IMR-90 (cell line): ENCODE results near the gene TNRC18. TPM values are rescaled to one million over a fixed set of nuclear protein-coding genes. Genes with fewer than 3 reads are reported as not detected.

Source experiments
- ATAC-seq: fragments of 200-7000 bp; cut with Tn5 transposase; 2 replicates; pipeline ENCODE4 v1.9.1; 2020; ENCODE audit warnings: low read depth, mild to moderate bottlenecking, moderate library complexity
- BruUV-seq: library from RNA; stranded (reverse); fragments of 400-500 nt; replicated peaks from 2 replicates; lab custom pipeline; 2021; lab: Mats Ljungman, UMichigan
- CTCF ChIA-PET: fragments of 300-600 bp; formaldehyde crosslinking; extraction: SDS; loops from one replicate; lab custom pipeline; 2021; ENCODE audit warnings: antibody characterized with exemption; lab: Yijun Ruan, JAX
- POLR2A ChIA-PET: fragments of 300-600 bp; sonication (Branson Sonifier 250); formaldehyde crosslinking; loops from one replicate; lab custom pipeline; 2022; ENCODE audit warnings: antibody characterized with exemption; ENCODE audit not compliant: unreplicated experiment; lab: Charles Lee
- DNase-seq: peaks from one replicate; pipeline ENCODE4 v3.0.0; 2013
- H2AFZ ChIP-seq: replicated peaks from 2 replicates; pipeline ENCODE3; 2013; ENCODE audit warnings: low read length, mild to moderate bottlenecking; ENCODE audit not compliant: poor library complexity
- H2AK5ac ChIP-seq: 2 replicates; pipeline ENCODE4 v1.6.1; 2013; ENCODE audit warnings: low read depth, low read length, inconsistent platforms
- H2AK9ac ChIP-seq: replicated peaks from 2 replicates; pipeline ENCODE3; 2013; ENCODE audit warnings: mild to moderate bottlenecking, low read depth, low read length, moderate library complexity; ENCODE audit not compliant: poor library complexity
- H2BK120ac ChIP-seq: 2 replicates; pipeline ENCODE4 v1.6.1; 2013; ENCODE audit warnings: low read depth, low read length, inconsistent platforms
- H2BK15ac ChIP-seq: 3 replicates; pipeline ENCODE4 v1.6.1; 2013; ENCODE audit warnings: low read depth, low read length, inconsistent platforms
- H2BK20ac ChIP-seq: 2 replicates; pipeline ENCODE4 v1.6.1; 2013; ENCODE audit warnings: low read depth, mild to moderate bottlenecking, inconsistent platforms, low read length, moderate library complexity
- H2BK5ac ChIP-seq: 2 replicates; pipeline ENCODE4 v1.6.1; 2013; ENCODE audit warnings: mild to moderate bottlenecking, low read depth, low read length, inconsistent platforms; ENCODE audit not compliant: poor library complexity, severe bottlenecking
- H3K14ac ChIP-seq: replicated peaks from 2 replicates; pipeline ENCODE4 v1.6.1; 2013; ENCODE audit warnings: low read depth, low read length, inconsistent platforms
- H3K18ac ChIP-seq: 2 replicates; pipeline ENCODE4 v1.6.1; 2013; ENCODE audit warnings: low read depth, low read length, control low read depth
- H3K23ac ChIP-seq: 2 replicates; pipeline ENCODE4 v1.6.1; 2013; ENCODE audit warnings: low read depth, low read length, inconsistent platforms
- H3K27ac ChIP-seq: 2 replicates; pipeline ENCODE4 v1.5.1; 2013; ENCODE audit warnings: mild to moderate bottlenecking, control low read depth, low read length; ENCODE audit not compliant: insufficient read depth
- H3K27me3 ChIP-seq: 2 replicates; pipeline ENCODE4 v1.6.1; 2013; ENCODE audit warnings: low read length; ENCODE audit not compliant: control insufficient read depth, insufficient read depth
- H3K36me3 ChIP-seq: 2 replicates; pipeline ENCODE4 v1.6.1; 2013; ENCODE audit warnings: low read length, mixed read lengths; ENCODE audit not compliant: control insufficient read depth, insufficient read depth
- H3K4ac ChIP-seq: 2 replicates; pipeline ENCODE4 v1.6.1; 2013; ENCODE audit warnings: low read depth, low read length, inconsistent platforms
- H3K4me1 ChIP-seq: 2 replicates; pipeline ENCODE4 v1.6.1; 2013; ENCODE audit warnings: low read length, mixed read lengths; ENCODE audit not compliant: control insufficient read depth, insufficient read depth
- H3K4me2 ChIP-seq: 2 replicates; pipeline ENCODE4 v1.6.1; 2013; ENCODE audit warnings: low read depth, mild to moderate bottlenecking, control low read depth, low read length, moderate library complexity
- H3K4me3 ChIP-seq: 2 replicates; pipeline ENCODE4 v1.5.1; 2013; ENCODE audit warnings: low read depth, mild to moderate bottlenecking, control low read depth, low read length, moderate library complexity; ENCODE audit not compliant: insufficient read depth
- H3K56ac ChIP-seq: 2 replicates; pipeline ENCODE4 v1.6.1; 2013; ENCODE audit warnings: low read length, inconsistent platforms; ENCODE audit not compliant: insufficient read depth; ENCODE audit errors: extremely low read depth
- H3K79me1 ChIP-seq, 2 experiments: 2 replicates each; pipeline ENCODE4 v1.6.1; 2013; ENCODE audit warnings: low read length in 2 of 2, inconsistent platforms in 1 of 2, low read depth in 1 of 2
- H3K9ac ChIP-seq: 2 replicates; pipeline ENCODE4 v1.6.1; 2013; ENCODE audit warnings: low read depth, low read length, control low read depth
- H3K9me1 ChIP-seq: 2 replicates; pipeline ENCODE4 v1.6.1; 2013; ENCODE audit warnings: low read length, inconsistent platforms; ENCODE audit not compliant: insufficient read depth
- H3K9me3 ChIP-seq: 2 replicates; pipeline ENCODE4 v1.6.1; 2013; ENCODE audit warnings: low read length; ENCODE audit not compliant: control insufficient read depth, insufficient read depth
- H4K20me1 ChIP-seq: 2 replicates; pipeline ENCODE4 v1.6.1; 2013; ENCODE audit warnings: low read length, inconsistent platforms; ENCODE audit not compliant: insufficient read depth
- H4K5ac ChIP-seq: 2 replicates; pipeline ENCODE4 v1.6.1; 2013; ENCODE audit warnings: mild to moderate bottlenecking, low read depth, low read length, control low read depth
- H4K8ac ChIP-seq, 2 experiments: 2 replicates each; pipeline ENCODE4 v1.6.1; 2013; ENCODE audit warnings: low read depth in 2 of 2, low read length in 2 of 2, control low read depth in 1 of 2, inconsistent platforms in 1 of 2
- H4K91ac ChIP-seq: 2 replicates; pipeline ENCODE4 v1.6.1; 2013; ENCODE audit warnings: low read depth, low read length, inconsistent platforms; ENCODE audit not compliant: insufficient read depth
- BHLHE40 ChIP-seq: fragments of 150-350 bp; IDR thresholded peaks from 2 replicates; pipeline ENCODE4 v1.6.1; 2016; ENCODE audit warnings: mild to moderate bottlenecking, low read depth, low read length
- CEBPB ChIP-seq: IDR thresholded peaks from 2 replicates; pipeline ENCODE4 v1.6.1; 2012; ENCODE audit warnings: low read depth, low read length, improper control_type of control experiment
- CHD1 ChIP-seq: IDR thresholded peaks from 2 replicates; pipeline ENCODE4 v1.6.1; 2012; ENCODE audit warnings: low read depth, low read length, improper control_type of control experiment
- ELK1 ChIP-seq: fragments of 150-350 bp; IDR thresholded peaks from 2 replicates; pipeline ENCODE4 v1.6.1; 2016; ENCODE audit warnings: low read depth, mild to moderate bottlenecking, low read length, moderate library complexity, borderline replicate concordance
- FOS ChIP-seq: fragments of 150-350 bp; IDR thresholded peaks from 2 replicates; pipeline ENCODE4 v1.6.1; 2016; ENCODE audit warnings: low read depth, low read length
- MAFK ChIP-seq: IDR thresholded peaks from 2 replicates; pipeline ENCODE4 v1.6.1; 2012; ENCODE audit warnings: low read depth, low read length, improper control_type of control experiment
- MAZ ChIP-seq: IDR thresholded peaks from 2 replicates; pipeline ENCODE4 v1.6.1; 2012; ENCODE audit warnings: low read depth, mild to moderate bottlenecking, low read length, improper control_type of control experiment, moderate library complexity, borderline replicate concordance
- MXI1 ChIP-seq: IDR thresholded peaks from 2 replicates; pipeline ENCODE4 v1.6.1; 2012; ENCODE audit warnings: low read depth, mild to moderate bottlenecking, low read length, moderate library complexity, borderline replicate concordance
- NFE2L2 ChIP-seq: fragments of 150-350 bp; IDR thresholded peaks from 2 replicates; pipeline ENCODE4 v1.6.1; 2016; ENCODE audit warnings: low read depth, mild to moderate bottlenecking, low read length
- POLR2A ChIP-seq: IDR thresholded peaks from 2 replicates; pipeline ENCODE4 v1.6.1; 2012; ENCODE audit warnings: mild to moderate bottlenecking, low read depth, low read length
- RAD21 ChIP-seq: IDR thresholded peaks from 2 replicates; pipeline ENCODE4 v1.6.1; 2012; ENCODE audit warnings: low read length, improper control_type of control experiment
- RCOR1 ChIP-seq: IDR thresholded peaks from 2 replicates; pipeline ENCODE4 v1.6.1; 2012; ENCODE audit warnings: mild to moderate bottlenecking, low read length, improper control_type of control experiment; ENCODE audit not compliant: insufficient replicate concordance
- RFX5 ChIP-seq: IDR thresholded peaks from 2 replicates; pipeline ENCODE4 v1.8.0; 2012; ENCODE audit warnings: low read depth, mild to moderate bottlenecking, low read length, moderate library complexity
- SMC3 ChIP-seq: fragments of 150-350 bp; IDR thresholded peaks from 2 replicates; pipeline ENCODE4 v1.6.1; 2016; ENCODE audit warnings: low read depth, mild to moderate bottlenecking, antibody characterized with exemption, low read length, moderate library complexity
- USF2 ChIP-seq: fragments of 150-350 bp; IDR thresholded peaks from 2 replicates; pipeline ENCODE4 v1.6.1; 2017; ENCODE audit warnings: mild to moderate bottlenecking, antibody characterized with exemption, low read length, low read depth
- WGBS, 2 experiments: methylation state at CpG; one replicate each; pipeline versions ENCODE4 v1.1.5 to v1.1.7; 2013; ENCODE audit warnings: missing lambda C conversion rate in 2 of 2; ENCODE audit not compliant: insufficient read length in 1 of 2; ENCODE audit errors: extremely low coverage in 2 of 2; 5-methylcytosine and 5-hydroxymethylcytosine counted together
- dilution Hi-C: fragments of 300-500 bp; cut with HindIII; formaldehyde crosslinking; loops from one replicate; pipeline ENCODE4 v1.14.3; 2018; ENCODE audit warnings: low sequenced_read_pairs; ENCODE audit not compliant: unreplicated experiment
- in situ Hi-C: fragments of 300-500 bp; cut with MboI; formaldehyde crosslinking; loops from 3 replicates; pipeline ENCODE4 v1.14.3; 2019; ENCODE audit warnings: low sequenced_read_pairs, inconsistent platforms, mixed read lengths
- intact Hi-C: fragments of 100-400 bp; cut with micrococcal nuclease; formaldehyde crosslinking; loops from 2 replicates; pipeline ENCODE4 v1.10.0; 2022
- polyA plus RNA-seq, 3 experiments: library from polyadenylated mRNA; depleted of rRNA; stranded (reverse); fragments of >200 nt; gene quantifications; 2 replicates each; pipeline ENCODE4 v1.2.3, GENCODE V29; 2012; ENCODE audit warnings: low replicate concordance in 1 of 3
- total RNA-seq: library from RNA; depleted of rRNA; stranded (reverse); fragments of >200 nt; gene quantifications from 2 replicates; pipeline ENCODE4 v1.2.3, GENCODE V29; 2012
- TF ChIP-seq, protein P1 (sequence below): conservative IDR thresholded peaks from 2 replicates; pipeline ENCODE4 v1.5.1; 2012; ENCODE audit warnings: mild to moderate bottlenecking, low read depth, low read length, improper control_type of control experiment

TNRC18 gene
- total and polyA plus RNA-seq, 2 of the 4 experiments (the other 2 are of a cell fraction) = 4.7 to 29.6 TPM

DNA sequence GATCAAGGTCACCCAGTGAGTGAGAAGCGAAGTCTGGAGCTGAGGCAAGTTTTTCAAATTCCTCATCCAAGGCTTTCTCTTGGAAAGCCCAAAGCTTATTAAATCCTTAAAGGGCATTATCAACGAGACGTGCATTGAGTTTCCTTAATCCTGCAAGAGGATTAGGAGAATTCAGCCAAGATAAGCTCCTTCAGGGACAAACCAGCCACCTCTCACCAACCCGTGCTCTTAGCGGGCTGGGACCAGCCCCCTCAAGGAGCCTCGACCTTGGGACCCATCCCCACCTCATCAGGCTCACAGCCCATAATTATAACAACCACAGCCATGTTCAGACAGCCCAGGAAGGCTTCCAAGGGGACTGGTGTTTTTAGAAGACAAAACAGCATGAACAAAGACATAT is 152.8 kb downstream of the TNRC18 start:
- WGBS, 2 experiments = no CpG with 5 or more reads among the region's 6 CpGs
- Histone ChIP-seq H3K4me1 (no peaks in the 10 kb centered on the region), H3K4me3 (no peak overlapping the region), H2AK9ac (no peak overlapping the region), H2AFZ (no peak overlapping the region), H3K79me1 (no peaks in the 10 kb centered on the region), H4K91ac (no peak overlapping the region), H3K9me1 (no peaks in the 10 kb centered on the region), H4K20me1 (no peaks in the 10 kb centered on the region), H2BK120ac (no peak overlapping the region), H2BK15ac (no peak overlapping the region), H2AK5ac (no peak overlapping the region), H3K9me3 (no peaks in the 10 kb centered on the region), H3K27me3 (peaks cover 13% of the 10 kb centered on the region), H2BK20ac (no peak overlapping the region), H3K23ac (no peak overlapping the region), H4K5ac (no peak overlapping the region), H3K4ac (no peak overlapping the region), H3K56ac (no peak overlapping the region), H3K36me3 (no peaks in the 10 kb centered on the region), H3K9ac (no peak overlapping the region), H4K8ac (no peak overlapping the region), H3K14ac (no peak overlapping the region), H3K4me2 (no peak overlapping the region), H2BK5ac (no peak overlapping the region), H3K18ac (no peak overlapping the region), H3K27ac (no peak overlapping the region)
- DNase-seq (no peak), ATAC-seq (no peak)
- ChIA-PET CTCF (no interaction called here), POLR2A (no interaction called here)
- dilution Hi-C loops = no loop called here
- in situ Hi-C loops = no loop called here
- no TSS peak for BruUV-seq
- TF ChIP-seq MAFK (no peak), CEBPB (no peak), NFE2L2 (no peak), SMC3 (no peak), MXI1 (no peak), CHD1 (no peak), FOS (no peak), ELK1 (no peak), USF2 (no peak), RAD21 (no peak), MAZ (no peak), BHLHE40 (no peak), RCOR1 (no peak), POLR2A (no peak), RFX5 (no peak)
- TF ChIP-seq, protein P1, sequence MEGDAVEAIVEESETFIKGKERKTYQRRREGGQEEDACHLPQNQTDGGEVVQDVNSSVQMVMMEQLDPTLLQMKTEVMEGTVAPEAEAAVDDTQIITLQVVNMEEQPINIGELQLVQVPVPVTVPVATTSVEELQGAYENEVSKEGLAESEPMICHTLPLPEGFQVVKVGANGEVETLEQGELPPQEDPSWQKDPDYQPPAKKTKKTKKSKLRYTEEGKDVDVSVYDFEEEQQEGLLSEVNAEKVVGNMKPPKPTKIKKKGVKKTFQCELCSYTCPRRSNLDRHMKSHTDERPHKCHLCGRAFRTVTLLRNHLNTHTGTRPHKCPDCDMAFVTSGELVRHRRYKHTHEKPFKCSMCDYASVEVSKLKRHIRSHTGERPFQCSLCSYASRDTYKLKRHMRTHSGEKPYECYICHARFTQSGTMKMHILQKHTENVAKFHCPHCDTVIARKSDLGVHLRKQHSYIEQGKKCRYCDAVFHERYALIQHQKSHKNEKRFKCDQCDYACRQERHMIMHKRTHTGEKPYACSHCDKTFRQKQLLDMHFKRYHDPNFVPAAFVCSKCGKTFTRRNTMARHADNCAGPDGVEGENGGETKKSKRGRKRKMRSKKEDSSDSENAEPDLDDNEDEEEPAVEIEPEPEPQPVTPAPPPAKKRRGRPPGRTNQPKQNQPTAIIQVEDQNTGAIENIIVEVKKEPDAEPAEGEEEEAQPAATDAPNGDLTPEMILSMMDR = no peak
- intact Hi-C loops = no loop called here
